Colonic mucosa (tissue), 4 donors: Measurements from ENCODE around the gene PGAM2. TPM values are rescaled to one million over a fixed set of nuclear protein-coding genes. Genes with fewer than 3 reads are reported as not detected.

ENCODE experiments used
- DNase-seq: peaks from one replicate; pipeline ENCODE4 v3.0.0-alpha.2; 2020
- H3K27ac ChIP-seq: fragments of 200-600 bp; one replicate; pipeline ENCODE4 v1.8.0; 2021
- H3K27me3 ChIP-seq: fragments of 200-600 bp; one replicate; pipeline ENCODE4 v1.8.0; 2021
- H3K36me3 ChIP-seq: fragments of 200-600 bp; one replicate; pipeline ENCODE4 v1.8.0; 2021
- H3K4me1 ChIP-seq: fragments of 200-600 bp; one replicate; pipeline ENCODE4 v1.8.0; 2021; ENCODE audit warnings: mild to moderate bottlenecking
- H3K4me3 ChIP-seq: fragments of 200-600 bp; one replicate; pipeline ENCODE4 v1.8.0; 2021
- H3K9ac ChIP-seq, 2 donors: one replicate each; pipeline ENCODE4 v1.7.0; 2013; ENCODE audit warnings: control low read depth in 2 of 2, low read depth in 2 of 2, low read length in 2 of 2
- H3K9me3 ChIP-seq: fragments of 200-600 bp; one replicate; pipeline ENCODE4 v1.8.0; 2021
- CTCF ChIP-seq: fragments of 200-600 bp; IDR thresholded peaks from one replicate; pipeline ENCODE4 v1.8.0; 2022; ENCODE audit warnings: antibody characterized with exemption, mild to moderate bottlenecking
- intact Hi-C: fragments of 100-400 bp; cut with DNase I; formaldehyde crosslinking; loops from one replicate; pipeline ENCODE4 v1.14.1; 2022
- total RNA-seq, 2 donors: library from RNA; stranded (reverse); fragmentation: NEBNext Ultra II Directional in 1 of 2; extraction: Animal tissue kit (Norgen Biotek cat#: 25700) in 1 of 2; gene quantifications; one replicate each; pipeline ENCODE4 v1.2.1, GENCODE V29; 2021
- donor health status: healthy.
- donor health status: DM: no; HTN: no; CAD: no.
- donor health status: DM: no; HTN: no; CAD: no.

The PGAM2 gene
- total RNA-seq = under 1 TPM; 0.29 to 0.52 TPM

- Histone ChIP-seq H3K4me3 (no peak within 1 kb of the TSS), H3K27me3 (no peaks in the 10 kb centered on the region), H3K9ac (no peak within 1 kb of the TSS), H3K9me3 (no peaks in the 10 kb centered on the region), H3K27ac (no peak within 1 kb of the TSS), H3K4me1 (no peaks in the 10 kb centered on the region), H3K36me3 (no peaks in the 10 kb centered on the region)
- intact Hi-C loops = no loop called here
- TF ChIP-seq CTCF = no peak
- no peak for DNase-seq
These were observed at the start of gene PGAM2 for GRCh38 chr7:44065431-44066110. TSS of gene PGAM2 (minus strand) at chr7:44065567. CDS start at chr7:44065529, 38 bp downstream.

- no peak for TF ChIP-seq CTCF
- no peak for DNase-seq
- Histone ChIP-seq H3K4me1 (no peaks in the 10 kb centered on the region), H3K9ac (no peak overlapping the region), H3K27me3 (no peaks in the 10 kb centered on the region), H3K4me3 (no peak overlapping the region), H3K36me3 (no peaks in the 10 kb centered on the region), H3K9me3 (no peaks in the 10 kb centered on the region), H3K27ac (no peak overlapping the region)
- intact Hi-C loops = no loop called here
These were observed 49.4 kb upstream of the PGAM2 start for GRCh38 chr7:44114586-44115310.

GRCh38 chr7:44113764-44114354, 48.5 kb upstream of the PGAM2 start:
- Histone ChIP-seq H3K36me3 (no peaks in the 10 kb centered on the region), H3K4me1 (no peaks in the 10 kb centered on the region), H3K9ac (no peak overlapping the region), H3K27me3 (no peaks in the 10 kb centered on the region), H3K4me3 (no peak overlapping the region), H3K9me3 (no peaks in the 10 kb centered on the region), H3K27ac (no peak overlapping the region)
- TF ChIP-seq CTCF = no peak
- no peak for DNase-seq
- intact Hi-C loops = no loop called here

GRCh38 chr7:44112997-44113763, 47.8 kb upstream of the PGAM2 start:
- H3K4me1 ChIP-seq = no peaks in the 10 kb centered on the region
- H3K36me3 ChIP-seq = no peaks in the 10 kb centered on the region
- intact Hi-C loops = no loop called here
- no peak overlapping the region for H3K27ac ChIP-seq
- no peaks in the 10 kb centered on the region for H3K27me3 ChIP-seq
- no peak overlapping the region for H3K9ac ChIP-seq
- H3K9me3 ChIP-seq = no peaks in the 10 kb centered on the region
- no peak for DNase-seq
- TF ChIP-seq CTCF = no peak
- H3K4me3 ChIP-seq = no peak overlapping the region

GRCh38 chr7:44112231-44112996, 47.0 kb upstream of the PGAM2 start:
- H3K36me3 ChIP-seq = no peaks in the 10 kb centered on the region
- no peak for DNase-seq

More at GRCh38 chr7:44112231-44112996, 47.0 kb upstream of the PGAM2 start:
- no peaks in the 10 kb centered on the region for H3K4me1 ChIP-seq
- intact Hi-C loops = no loop called here
- H3K27ac ChIP-seq = no peak overlapping the region
- no peaks in the 10 kb centered on the region for H3K9me3 ChIP-seq
- H3K27me3 ChIP-seq = no peaks in the 10 kb centered on the region
- no peak overlapping the region for H3K9ac ChIP-seq
- H3K4me3 ChIP-seq = no peak overlapping the region
- TF ChIP-seq CTCF = no peak
